Lower leg skin (tissue), 4 donors: ENCODE measurements around the gene ADIPOQ. TPM values are rescaled to one million over a fixed set of nuclear protein-coding genes. Genes with fewer than 3 reads are reported as not detected.
"Not testable (repeated sequence)": the region's sequence is repeated elsewhere in the genome, so short reads cannot be mapped to it uniquely, and the experiment has no call there.

Experiments
- DNase-seq, 2 donors: peaks; one replicate each; pipeline ENCODE4 v3.0.0-alpha.2; 2019; ENCODE audit warnings: low spot score in 2 of 2
- H3K4me3 ChIP-seq: fragments of 200-600 bp; sonication (generic); 2 replicates; pipeline ENCODE4 v1.5.1; 2017; ENCODE audit warnings: mild to moderate bottlenecking, low read depth; ENCODE audit not compliant: poor library complexity, severe bottlenecking
- POLR2A ChIP-seq, 2 donors: fragments of 450-650 bp; IDR thresholded peaks; one replicate each; pipeline ENCODE4 v1.6.1; 2016 to 2017; ENCODE audit warnings: antibody characterized with exemption in 2 of 2, mild to moderate bottlenecking in 1 of 2, moderate library complexity in 1 of 2
- WGBS, 2 donors: methylation state at CpG; one replicate each; pipeline ENCODE4 v1.1.5; 2018; 5-methylcytosine and 5-hydroxymethylcytosine counted together
- intact Hi-C: fragments of 100-400 bp; cut with DNase I; formaldehyde crosslinking; loops from one replicate; pipeline ENCODE4 v1.15.0; 2023; ENCODE audit warnings: low total_unique reads
- total RNA-seq, 4 donors: library from RNA; depleted of rRNA; stranded (reverse); fragments of >200 nt; gene quantifications; one replicate each; pipeline ENCODE4 v1.1.0, GENCODE V29; 2016
- TF ChIP-seq, protein P1 (sequence below), 3 donors: fragments of 450-650 bp; IDR thresholded peaks; one replicate each; pipeline ENCODE4 v1.5.1; 2016; ENCODE audit warnings: antibody characterized with exemption in 3 of 3, mild to moderate bottlenecking in 3 of 3, moderate library complexity in 2 of 3

The ADIPOQ gene
- total RNA-seq, 4 donors from 2014 or later, result 1.1 to 15.6 (median 7.7) TPM

DNA sequence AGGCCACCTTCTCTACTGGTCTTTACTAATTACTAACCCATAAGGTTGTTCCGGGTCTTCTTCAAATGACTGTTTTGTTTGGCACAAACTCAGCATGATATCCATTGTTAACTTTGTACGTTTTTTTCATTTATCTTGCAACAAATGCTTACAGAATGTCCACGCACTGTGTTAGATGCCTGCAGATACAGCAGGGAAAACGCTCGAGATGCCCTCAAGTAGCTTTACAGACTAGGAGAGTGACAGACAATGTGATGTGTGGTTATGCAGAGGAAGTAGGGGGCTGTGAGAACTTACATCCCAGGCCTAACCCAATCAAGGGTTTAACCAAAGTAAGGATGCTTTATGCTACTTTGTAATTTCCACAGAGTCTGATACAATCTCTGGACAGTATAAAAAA, 35.3 kb upstream of the ADIPOQ start:
- WGBS, 2 donors, result 54 to 56% methylated on average over 5 of the region's 5 CpGs
- intact Hi-C loops, result no loop called here
- no peak overlapping the region for H3K4me3 ChIP-seq
- TF ChIP-seq, protein P1, sequence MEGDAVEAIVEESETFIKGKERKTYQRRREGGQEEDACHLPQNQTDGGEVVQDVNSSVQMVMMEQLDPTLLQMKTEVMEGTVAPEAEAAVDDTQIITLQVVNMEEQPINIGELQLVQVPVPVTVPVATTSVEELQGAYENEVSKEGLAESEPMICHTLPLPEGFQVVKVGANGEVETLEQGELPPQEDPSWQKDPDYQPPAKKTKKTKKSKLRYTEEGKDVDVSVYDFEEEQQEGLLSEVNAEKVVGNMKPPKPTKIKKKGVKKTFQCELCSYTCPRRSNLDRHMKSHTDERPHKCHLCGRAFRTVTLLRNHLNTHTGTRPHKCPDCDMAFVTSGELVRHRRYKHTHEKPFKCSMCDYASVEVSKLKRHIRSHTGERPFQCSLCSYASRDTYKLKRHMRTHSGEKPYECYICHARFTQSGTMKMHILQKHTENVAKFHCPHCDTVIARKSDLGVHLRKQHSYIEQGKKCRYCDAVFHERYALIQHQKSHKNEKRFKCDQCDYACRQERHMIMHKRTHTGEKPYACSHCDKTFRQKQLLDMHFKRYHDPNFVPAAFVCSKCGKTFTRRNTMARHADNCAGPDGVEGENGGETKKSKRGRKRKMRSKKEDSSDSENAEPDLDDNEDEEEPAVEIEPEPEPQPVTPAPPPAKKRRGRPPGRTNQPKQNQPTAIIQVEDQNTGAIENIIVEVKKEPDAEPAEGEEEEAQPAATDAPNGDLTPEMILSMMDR (IDR thresholded peaks at IDR 0.05), result no peak
- no peak for TF ChIP-seq POLR2A (IDR thresholded peaks at IDR 0.05)
- no peak for DNase-seq

DNA sequence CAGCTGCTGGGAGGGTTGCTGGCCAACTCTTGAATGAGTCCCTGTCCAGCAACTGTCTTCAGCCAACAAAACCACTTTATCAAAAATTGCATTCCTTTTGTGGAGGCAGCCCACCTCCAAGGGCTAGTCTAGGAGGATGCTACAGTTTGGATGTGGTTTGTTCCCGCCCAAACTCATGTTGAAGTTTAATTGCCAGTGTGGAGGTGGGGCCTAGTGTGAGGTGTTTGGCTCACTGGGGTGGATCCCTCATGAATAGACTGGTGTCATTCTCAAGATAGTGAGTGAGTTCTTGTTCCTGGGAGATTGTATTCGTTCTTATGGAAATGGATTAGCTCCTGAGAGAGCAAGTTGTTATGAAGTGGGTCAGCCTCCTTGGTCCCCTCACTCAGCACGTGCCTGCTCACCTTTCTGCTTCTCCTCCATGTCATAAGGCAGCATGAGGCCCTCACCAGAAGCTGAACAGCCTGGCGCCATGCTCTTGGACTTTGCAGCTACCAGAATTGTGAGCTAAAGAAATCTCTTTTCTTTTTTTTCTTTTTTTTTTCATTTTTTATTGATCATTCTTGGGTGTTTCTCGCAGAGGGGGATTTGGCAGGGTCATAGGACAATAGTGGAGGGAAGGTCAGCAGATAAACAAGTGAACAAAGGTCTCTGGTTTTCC, 32.0 kb upstream of the ADIPOQ start:
- no peak overlapping the region for H3K4me3 ChIP-seq
- 84 to 90% methylated on average over 5 of the region's 5 CpGs for WGBS, 2 donors
- no peak for DNase-seq
- TF ChIP-seq, protein P1 (IDR thresholded peaks at IDR 0.05), result no peak
- TF ChIP-seq POLR2A (IDR thresholded peaks at IDR 0.05), result no peak
- intact Hi-C loops, result no loop called here

DNA sequence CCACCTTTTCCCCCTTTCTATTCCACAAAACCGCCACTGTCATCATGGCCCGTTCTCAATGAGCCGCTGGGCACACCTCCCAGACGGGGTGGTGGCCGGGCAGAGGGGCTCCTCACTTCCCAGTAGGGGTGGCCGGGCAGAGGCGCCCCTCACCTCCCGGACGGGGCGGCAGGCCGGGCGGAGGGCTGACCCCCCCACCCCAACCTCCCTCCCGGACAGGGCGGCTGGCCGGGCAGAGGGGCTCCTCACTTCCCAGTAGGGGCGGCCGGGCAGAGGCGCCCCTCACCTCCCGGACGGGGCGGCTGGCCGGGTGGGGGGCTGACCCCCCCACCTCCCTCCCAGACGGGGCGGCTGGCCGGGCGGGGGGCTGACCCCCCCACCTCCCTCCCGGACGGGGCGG, 31.2 kb upstream of the ADIPOQ start:
- H3K4me3 ChIP-seq, DNase-seq, intact Hi-C loops: not testable (repeated sequence)
- WGBS, 2 donors, result 88 to 92% methylated on average over 7 to 18 of the region's 29 CpGs

DNA sequence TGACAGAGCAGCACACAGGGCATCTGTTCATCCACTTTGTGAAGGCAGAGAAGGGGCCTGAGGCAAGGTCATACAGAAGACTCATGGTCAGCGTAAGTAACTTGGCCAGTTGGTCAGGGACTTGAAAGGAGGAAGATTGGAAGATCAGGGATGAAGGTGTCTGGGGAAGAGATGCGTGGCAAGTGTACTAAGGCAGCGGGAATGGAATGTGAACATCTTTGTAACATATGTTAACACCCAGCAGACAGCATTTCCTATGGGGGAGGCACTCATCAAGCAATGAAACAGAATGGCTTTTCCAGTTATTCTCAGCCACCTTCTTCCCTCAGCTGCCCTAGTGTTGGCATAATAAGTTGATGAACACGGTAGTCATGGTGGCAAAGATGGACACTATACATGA, 28.4 kb upstream of the ADIPOQ start:
- WGBS, 2 donors, result 63 to 66% methylated on average over 4 of the region's 4 CpGs
- no peak overlapping the region for H3K4me3 ChIP-seq
- DNase-seq, result no peak
- intact Hi-C loops, result no loop called here
- TF ChIP-seq, protein P1 (IDR thresholded peaks at IDR 0.05), result no peak
- TF ChIP-seq POLR2A (IDR thresholded peaks at IDR 0.05), result no peak

DNA sequence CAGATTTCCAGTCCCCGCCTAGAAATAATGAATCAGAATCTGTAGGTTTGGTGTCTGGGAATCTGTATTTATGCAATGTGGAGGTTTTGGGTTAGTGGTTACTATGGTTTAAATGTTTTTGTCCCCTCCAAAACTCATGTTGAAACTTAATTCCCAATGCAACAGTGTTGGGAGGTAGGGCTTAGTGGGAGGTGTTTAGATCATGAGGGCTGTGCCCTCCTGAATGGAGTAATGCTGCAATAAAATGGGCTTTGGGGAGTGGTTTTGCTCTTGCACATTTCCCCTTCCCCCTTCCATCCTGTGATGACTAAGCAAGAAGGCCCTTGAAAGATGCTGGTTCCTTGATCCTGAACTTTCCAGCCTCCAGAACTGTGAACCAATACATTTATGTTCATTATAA, 27.1 kb upstream of the ADIPOQ start:
- DNase-seq, result no peak
- WGBS, 2 donors, result 97 to 100% methylated on average over 1 of the region's 1 CpG
- TF ChIP-seq, protein P1 (IDR thresholded peaks at IDR 0.05), result no peak
- TF ChIP-seq POLR2A (IDR thresholded peaks at IDR 0.05), result no peak
- intact Hi-C loops, result no loop called here
- H3K4me3 ChIP-seq, result no peak overlapping the region

DNA sequence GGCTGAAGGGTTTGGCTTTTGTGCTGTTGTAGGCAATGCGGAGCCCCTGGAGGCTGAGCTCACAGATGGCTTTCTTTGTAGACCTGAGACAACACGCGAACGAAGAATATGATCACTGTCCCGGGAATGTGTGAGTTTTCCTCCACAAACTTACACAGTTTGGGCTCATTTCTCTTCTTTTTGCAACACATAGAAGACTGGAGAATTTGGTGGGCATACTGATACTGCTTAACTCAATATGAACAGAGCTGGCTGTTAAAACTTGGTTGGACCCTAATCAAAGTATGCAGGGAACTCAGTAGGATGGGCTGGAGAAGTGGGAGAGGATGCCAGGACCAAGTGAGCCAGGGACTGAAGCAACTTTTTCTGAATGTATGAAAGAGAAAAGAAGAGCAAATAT, 24.0 kb upstream of the ADIPOQ start:
- intact Hi-C loops, result no loop called here
- no peak for DNase-seq
- H3K4me3 ChIP-seq, result no peak overlapping the region
- WGBS, 2 donors, result 87 to 89% methylated on average over 5 of the region's 5 CpGs
- TF ChIP-seq POLR2A (IDR thresholded peaks at IDR 0.05), result no peak
- TF ChIP-seq, protein P1 (IDR thresholded peaks at IDR 0.05), result no peak
